ENCODE results near the gene PARVB. TPM values are rescaled to one million over a fixed set of nuclear protein-coding genes. Genes with fewer than 3 reads are reported as not detected.

Gene PARVB
- polyA plus RNA-seq, 3 donors = 20.6 to 22.0 (median 21.0) TPM

GRCh38 chr22:44179989-44180705, 156.0 kb downstream of the PARVB start:
- DNase-seq = no peak

- no peak for DNase-seq
Measured at GRCh38 chr22:44180706-44181032, 156.6 kb downstream of the PARVB start, which contains the start of gene PARVG. Gene PARVG, plus strand, starts transcription at chr22:44180925. Its CDS starts 2,405 bp downstream, at chr22:44183330.

GRCh38 chr22:44181033-44181911, 157.2 kb downstream of the PARVB start:
- DNase-seq = no peak

DNA sequence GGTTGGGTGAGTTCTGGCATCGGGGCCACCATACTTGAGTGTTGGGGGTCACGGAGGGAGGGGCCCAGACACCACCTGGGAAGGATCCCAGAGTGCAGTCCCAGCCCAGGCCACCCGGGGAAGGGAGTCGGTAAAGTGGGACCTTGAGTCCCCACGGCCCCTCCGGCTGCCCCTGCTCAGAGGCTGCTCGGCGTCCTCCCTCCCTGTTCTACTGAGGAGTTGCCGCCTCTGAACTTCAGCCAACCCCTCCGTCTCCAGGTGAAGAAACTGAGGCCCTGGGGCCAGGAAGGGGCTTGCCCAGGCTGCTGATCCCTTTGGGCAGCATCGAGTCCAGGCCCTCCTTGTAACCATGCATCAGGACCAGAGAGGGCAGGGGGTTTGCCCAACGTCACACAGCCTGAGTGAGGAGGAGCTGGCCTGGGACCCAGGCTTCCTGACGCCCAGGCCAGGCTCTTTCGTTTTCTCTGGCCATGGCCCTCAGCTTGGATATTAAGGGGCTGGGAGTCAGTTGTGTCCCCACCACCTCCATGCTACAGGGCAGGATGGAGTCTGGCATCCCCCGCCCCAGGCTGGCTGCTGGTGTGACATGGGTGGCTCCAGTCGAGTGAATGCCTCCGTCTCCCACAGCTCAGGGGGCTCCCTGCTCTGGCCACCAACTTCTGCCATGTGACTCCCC, 157.9 kb downstream of the PARVB start:
- DNase-seq = no peak

- DNase-seq = no peak
Measured at GRCh38 chr22:44182588-44183286, 158.6 kb downstream of the PARVB start.

DNA sequence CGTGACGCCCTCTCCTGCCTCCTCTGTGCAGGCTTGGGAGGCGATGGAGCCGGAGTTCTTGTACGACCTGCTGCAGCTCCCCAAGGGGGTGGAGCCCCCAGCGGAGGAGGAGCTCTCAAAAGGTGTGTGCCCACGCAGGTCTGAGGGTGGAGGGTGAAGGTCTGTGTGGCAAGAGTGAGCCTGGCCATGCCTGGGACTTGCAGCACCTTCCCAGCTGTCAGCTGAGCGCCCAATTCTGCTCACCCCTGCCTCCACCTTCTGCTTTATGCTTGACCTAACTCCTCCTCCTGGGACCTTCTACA, 159.1 kb downstream of the PARVB start:
- no peak for DNase-seq

- no peak for DNase-seq
Measured at GRCh38 chr22:44184006-44184405, 159.9 kb downstream of the PARVB start.

- DNase-seq = no peak
Measured at GRCh38 chr22:44185237-44186120, 161.4 kb downstream of the PARVB start.

- DNase-seq = no peak
Measured at GRCh38 chr22:44186121-44186510, 162.0 kb downstream of the PARVB start.

GRCh38 chr22:44186737-44187136, 162.6 kb downstream of the PARVB start:
- no peak for DNase-seq

GRCh38 chr22:44187652-44188230, 163.6 kb downstream of the PARVB start:
- no peak for DNase-seq

DNA sequence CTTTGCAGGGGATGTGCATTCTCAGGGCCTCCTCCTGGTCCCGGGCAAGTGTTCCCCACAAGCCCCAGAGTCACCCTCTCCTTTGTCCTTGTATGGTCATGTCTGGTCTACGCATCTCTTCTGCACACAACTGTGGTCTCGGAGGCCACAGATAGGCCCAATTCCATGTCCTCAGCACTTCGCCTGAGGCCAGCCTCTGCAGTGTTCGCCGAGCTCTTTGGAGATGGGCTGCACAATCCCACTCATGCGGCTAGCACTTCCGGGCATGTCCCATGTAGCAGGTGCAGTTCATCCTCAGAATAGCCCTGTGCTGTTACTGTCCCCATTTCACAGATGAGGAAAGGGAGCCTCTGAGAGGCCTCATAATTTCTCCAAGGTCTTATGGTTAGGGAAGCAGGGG, 164.2 kb downstream of the PARVB start:
- no peak for DNase-seq

DNA sequence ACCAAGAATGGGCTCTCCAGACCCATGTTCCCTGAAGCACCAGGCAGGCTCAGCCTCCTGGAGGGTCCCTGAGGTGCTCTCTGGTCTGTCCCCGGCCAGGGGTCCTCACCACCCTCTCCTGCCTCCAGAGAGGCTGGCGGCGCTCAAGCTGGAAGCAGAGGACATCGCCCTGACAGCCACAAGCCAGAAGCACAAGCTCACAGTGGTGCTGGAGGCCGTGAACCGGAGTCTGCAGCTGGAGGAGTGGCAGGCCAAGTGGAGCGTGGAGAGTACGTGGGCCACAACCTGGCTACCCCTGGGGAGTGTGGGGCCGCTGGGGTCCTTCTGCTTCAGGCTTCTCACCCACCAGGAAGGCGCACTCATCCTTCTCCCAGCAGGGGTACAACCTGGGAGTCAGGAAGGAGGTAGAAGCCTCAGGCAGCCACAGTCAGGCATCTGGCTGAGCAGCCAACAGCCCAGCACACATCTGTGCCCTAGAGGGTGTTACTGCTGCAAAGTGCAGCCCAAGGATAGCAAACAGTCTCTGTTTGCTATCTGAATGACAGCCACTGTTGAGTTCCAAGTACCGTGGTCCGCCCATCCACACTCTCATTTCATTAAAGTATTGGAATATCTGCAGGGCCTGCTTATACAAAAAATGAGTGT, 165.0 kb downstream of the PARVB start:
- DNase-seq = no peak

- DNase-seq = no peak
Measured at GRCh38 chr22:44190381-44190976, 166.4 kb downstream of the PARVB start.

DNA sequence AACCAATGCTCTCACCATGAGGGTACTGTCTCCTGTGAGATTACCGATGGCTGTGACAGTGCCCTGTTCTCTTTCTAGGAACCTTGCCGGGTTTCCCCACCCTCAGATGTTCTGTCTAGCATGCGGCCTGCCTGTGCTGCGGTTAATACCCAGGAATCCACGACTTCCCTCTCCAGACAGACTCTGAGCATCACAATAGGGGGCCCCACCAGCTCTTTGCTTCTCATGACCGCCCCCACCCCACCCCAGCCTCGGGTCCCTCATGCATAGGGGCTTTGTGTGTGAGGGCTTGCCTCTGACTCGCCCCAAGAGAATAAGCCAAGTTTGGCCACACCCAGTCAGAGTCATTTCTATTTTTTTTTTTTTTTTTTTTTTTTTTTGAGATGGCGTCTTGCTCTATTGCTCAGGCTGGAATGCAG, 166.9 kb downstream of the PARVB start:
- no peak for DNase-seq

GRCh38 chr22:44192098-44192815, 168.2 kb downstream of the PARVB start:
- DNase-seq = no peak

- DNase-seq = no peak
Measured at GRCh38 chr22:44192816-44193534, 168.9 kb downstream of the PARVB start.

DNA sequence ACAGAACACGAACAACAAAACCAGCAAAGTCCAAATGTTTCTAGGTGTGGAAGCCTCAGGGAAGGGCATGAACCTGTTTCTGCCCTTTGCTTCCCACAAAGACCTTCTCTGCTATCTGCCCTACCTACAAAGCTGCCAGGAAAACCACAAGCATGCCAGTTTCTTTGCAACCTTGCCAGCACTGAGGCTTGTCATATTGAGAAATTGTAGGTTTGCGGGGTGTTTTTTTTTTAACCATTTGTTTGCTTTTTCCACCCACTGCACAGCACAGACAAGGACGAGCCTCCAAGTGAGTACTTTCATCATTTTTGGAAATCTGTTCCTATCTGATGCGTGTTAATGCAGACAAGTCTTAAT, 169.4 kb downstream of the PARVB start:
- DNase-seq = no peak

DNA sequence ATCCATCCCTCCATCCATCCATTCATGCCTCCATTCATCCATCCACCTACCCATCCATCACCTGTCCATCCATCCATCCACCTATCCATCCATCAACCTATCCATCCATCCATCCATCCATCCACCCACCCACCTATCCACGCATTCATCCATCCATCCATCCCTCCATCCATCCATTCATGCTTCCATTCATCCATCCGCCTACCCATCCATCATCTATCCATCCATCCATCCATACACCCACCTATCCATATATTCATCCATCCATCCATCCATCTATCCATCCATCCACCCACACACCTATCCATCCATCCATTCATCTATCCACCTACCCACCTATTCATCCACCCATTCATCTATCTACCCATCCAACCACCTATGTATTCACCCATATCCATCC, 170.5 kb downstream of the PARVB start:
- no peak for DNase-seq

Data from renal pelvis (tissue), 4 donors.